Calu3 (cell line): ENCODE data around the gene ASTN1. TPM values are rescaled to one million over a fixed set of nuclear protein-coding genes. Genes with fewer than 3 reads are reported as not detected.

Experiments used
- BruUV-seq: library from RNA; stranded (reverse); fragments of 400-500 nt; replicated peaks from 2 replicates; lab custom pipeline; 2021; lab: Mats Ljungman, UMichigan
- CTCF ChIA-PET: fragments of 300-600 bp; sonication (Branson Sonifier 250); formaldehyde crosslinking; loops from one replicate; lab custom pipeline; 2022; ENCODE audit warnings: antibody characterized with exemption; lab: Charles Lee
- DNase-seq: peaks from one replicate; pipeline ENCODE4 v3.0.0; 2022
- H3K27ac Mint-ChIP-seq: one replicate; pipeline ENCODE4 v1.8.0; 2022; ENCODE audit warnings: mixed read lengths; ENCODE audit not compliant: unreplicated experiment
- H3K27me3 Mint-ChIP-seq: one replicate; pipeline ENCODE4 v1.8.0; 2022; ENCODE audit warnings: mixed read lengths; ENCODE audit not compliant: unreplicated experiment
- H3K36me3 Mint-ChIP-seq: one replicate; pipeline ENCODE4 v1.8.0; 2022; ENCODE audit warnings: mild to moderate bottlenecking, moderate library complexity, mixed read lengths; ENCODE audit not compliant: insufficient read depth, unreplicated experiment
- H3K4me1 Mint-ChIP-seq: one replicate; pipeline ENCODE4 v1.8.0; 2022; ENCODE audit warnings: mild to moderate bottlenecking, low read depth, mixed read lengths; ENCODE audit not compliant: unreplicated experiment
- H3K4me3 Mint-ChIP-seq: one replicate; pipeline ENCODE4 v1.8.0; 2022; ENCODE audit warnings: mild to moderate bottlenecking, low read depth, moderate library complexity, mixed read lengths; ENCODE audit not compliant: unreplicated experiment
- H3K9me3 Mint-ChIP-seq: one replicate; pipeline ENCODE4 v1.8.0; 2022; ENCODE audit warnings: low read depth, mixed read lengths; ENCODE audit not compliant: unreplicated experiment
- intact Hi-C: fragments of 100-400 bp; cut with micrococcal nuclease; formaldehyde crosslinking; loops from one replicate; pipeline ENCODE4 v1.10.0; 2022; ENCODE audit not compliant: unreplicated experiment
- total RNA-seq: library from RNA; stranded (reverse); gene quantifications from 2 replicates; pipeline ENCODE4 v1.2.3, GENCODE V29; 2022
- TF ChIP-seq, protein P1 (sequence below): fragments of 200-600 bp; IDR thresholded peaks from one replicate; pipeline ENCODE4 v1.8.0; 2022; ENCODE audit warnings: antibody characterized with exemption; ENCODE audit not compliant: unreplicated experiment

ASTN1 gene
- total RNA-seq, 1 experiment from 2014 or later, result not detected

DNA sequence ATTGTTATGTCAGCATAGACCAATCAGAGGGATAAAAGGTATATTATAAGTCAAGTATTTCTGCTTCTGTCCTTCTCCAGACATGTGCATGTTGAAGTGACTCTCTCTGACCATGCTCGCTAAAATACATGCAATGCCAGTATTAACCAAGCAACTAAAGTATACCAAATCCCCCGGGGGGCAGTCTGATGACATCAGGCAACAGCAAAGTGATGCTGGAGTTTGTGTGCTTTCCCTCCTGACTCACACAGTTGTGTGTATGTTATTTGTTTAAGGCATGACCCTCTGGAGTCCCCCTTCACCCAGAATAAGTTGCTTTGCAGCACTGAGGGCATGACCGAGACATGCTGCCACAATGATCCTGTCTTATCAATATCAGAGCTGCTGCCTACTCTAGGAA, 8.4 kb upstream of the ASTN1 start:
- H3K4me1 Mint-ChIP-seq, result no peaks in the 10 kb centered on the region
- no peak for DNase-seq
- H3K36me3 Mint-ChIP-seq, result no peaks in the 10 kb centered on the region
- TF ChIP-seq, protein P1, sequence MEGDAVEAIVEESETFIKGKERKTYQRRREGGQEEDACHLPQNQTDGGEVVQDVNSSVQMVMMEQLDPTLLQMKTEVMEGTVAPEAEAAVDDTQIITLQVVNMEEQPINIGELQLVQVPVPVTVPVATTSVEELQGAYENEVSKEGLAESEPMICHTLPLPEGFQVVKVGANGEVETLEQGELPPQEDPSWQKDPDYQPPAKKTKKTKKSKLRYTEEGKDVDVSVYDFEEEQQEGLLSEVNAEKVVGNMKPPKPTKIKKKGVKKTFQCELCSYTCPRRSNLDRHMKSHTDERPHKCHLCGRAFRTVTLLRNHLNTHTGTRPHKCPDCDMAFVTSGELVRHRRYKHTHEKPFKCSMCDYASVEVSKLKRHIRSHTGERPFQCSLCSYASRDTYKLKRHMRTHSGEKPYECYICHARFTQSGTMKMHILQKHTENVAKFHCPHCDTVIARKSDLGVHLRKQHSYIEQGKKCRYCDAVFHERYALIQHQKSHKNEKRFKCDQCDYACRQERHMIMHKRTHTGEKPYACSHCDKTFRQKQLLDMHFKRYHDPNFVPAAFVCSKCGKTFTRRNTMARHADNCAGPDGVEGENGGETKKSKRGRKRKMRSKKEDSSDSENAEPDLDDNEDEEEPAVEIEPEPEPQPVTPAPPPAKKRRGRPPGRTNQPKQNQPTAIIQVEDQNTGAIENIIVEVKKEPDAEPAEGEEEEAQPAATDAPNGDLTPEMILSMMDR, result no peak
- no peaks in the 10 kb centered on the region for H3K9me3 Mint-ChIP-seq
- no peak overlapping the region for H3K27ac Mint-ChIP-seq
- no peak overlapping the region for H3K4me3 Mint-ChIP-seq
- intact Hi-C loops, result no loop called here
- no peaks in the 10 kb centered on the region for H3K27me3 Mint-ChIP-seq
- CTCF ChIA-PET, result no interaction called here
- no TSS peak for BruUV-seq

DNA sequence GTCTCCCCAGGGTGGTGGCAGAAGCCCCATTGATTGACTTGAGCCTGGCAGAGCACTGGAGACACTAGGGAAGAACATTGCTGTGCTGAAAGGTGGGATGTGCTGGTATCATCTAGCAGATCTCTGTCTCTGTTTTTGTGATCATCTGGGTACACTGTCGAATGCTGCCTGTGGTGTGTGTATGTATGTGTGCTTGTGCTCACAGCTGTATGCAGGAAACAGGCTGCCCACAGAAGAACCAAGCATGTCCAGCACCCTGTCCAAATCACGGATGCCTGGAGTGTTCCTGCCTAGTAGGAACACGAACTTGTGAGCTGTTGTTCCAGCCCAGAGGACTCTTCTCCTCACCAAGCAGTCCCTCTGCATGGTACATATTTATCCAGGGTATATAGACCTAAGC, 7.8 kb upstream of the ASTN1 start:
- no peaks in the 10 kb centered on the region for H3K4me1 Mint-ChIP-seq
- no peak overlapping the region for H3K27ac Mint-ChIP-seq
- H3K36me3 Mint-ChIP-seq, result no peaks in the 10 kb centered on the region
- no TSS peak for BruUV-seq
- CTCF ChIA-PET, result no interaction called here
- intact Hi-C loops, result no loop called here
- no peak overlapping the region for H3K4me3 Mint-ChIP-seq
- no peaks in the 10 kb centered on the region for H3K9me3 Mint-ChIP-seq
- TF ChIP-seq, protein P1, result no peak
- DNase-seq, result no peak
- no peaks in the 10 kb centered on the region for H3K27me3 Mint-ChIP-seq

DNA sequence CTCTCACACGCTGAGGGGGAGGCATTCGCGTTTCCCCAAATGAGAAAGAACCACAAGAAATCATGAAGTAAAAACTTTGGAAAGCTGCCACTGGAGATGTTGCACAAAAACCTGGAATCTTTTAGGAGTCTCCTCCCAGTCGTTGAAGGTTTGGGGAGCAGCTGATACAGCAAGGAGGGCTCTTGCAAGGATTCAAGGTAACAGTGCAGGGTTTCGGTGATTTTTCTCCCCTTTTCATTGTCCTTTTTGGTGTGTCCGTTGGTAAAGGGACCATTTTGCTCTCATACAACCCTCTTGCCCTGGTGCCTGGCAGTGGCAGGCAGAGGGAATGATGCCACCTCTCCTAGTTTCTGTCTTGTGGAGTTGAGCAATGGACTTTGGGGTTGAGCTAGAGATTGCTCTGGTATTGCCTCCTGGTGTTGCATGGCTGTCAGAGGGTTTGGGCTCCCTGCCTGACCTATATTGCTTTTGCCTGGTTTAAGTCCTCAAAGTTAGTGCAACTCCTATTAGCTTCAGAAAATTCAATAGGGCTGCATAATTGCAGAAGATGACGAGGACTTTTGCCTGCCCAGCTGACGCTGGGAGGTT, 7.1 kb upstream of the ASTN1 start:
- no peaks in the 10 kb centered on the region for H3K27me3 Mint-ChIP-seq
- no peak overlapping the region for H3K4me3 Mint-ChIP-seq
- BruUV-seq, result no TSS peak
- H3K9me3 Mint-ChIP-seq, result no peaks in the 10 kb centered on the region
- CTCF ChIA-PET, result no interaction called here
- H3K4me1 Mint-ChIP-seq, result no peaks in the 10 kb centered on the region
- intact Hi-C loops, result no loop called here
- DNase-seq, result no peak
- no peaks in the 10 kb centered on the region for H3K36me3 Mint-ChIP-seq
- TF ChIP-seq, protein P1, result no peak
- no peak overlapping the region for H3K27ac Mint-ChIP-seq

DNA sequence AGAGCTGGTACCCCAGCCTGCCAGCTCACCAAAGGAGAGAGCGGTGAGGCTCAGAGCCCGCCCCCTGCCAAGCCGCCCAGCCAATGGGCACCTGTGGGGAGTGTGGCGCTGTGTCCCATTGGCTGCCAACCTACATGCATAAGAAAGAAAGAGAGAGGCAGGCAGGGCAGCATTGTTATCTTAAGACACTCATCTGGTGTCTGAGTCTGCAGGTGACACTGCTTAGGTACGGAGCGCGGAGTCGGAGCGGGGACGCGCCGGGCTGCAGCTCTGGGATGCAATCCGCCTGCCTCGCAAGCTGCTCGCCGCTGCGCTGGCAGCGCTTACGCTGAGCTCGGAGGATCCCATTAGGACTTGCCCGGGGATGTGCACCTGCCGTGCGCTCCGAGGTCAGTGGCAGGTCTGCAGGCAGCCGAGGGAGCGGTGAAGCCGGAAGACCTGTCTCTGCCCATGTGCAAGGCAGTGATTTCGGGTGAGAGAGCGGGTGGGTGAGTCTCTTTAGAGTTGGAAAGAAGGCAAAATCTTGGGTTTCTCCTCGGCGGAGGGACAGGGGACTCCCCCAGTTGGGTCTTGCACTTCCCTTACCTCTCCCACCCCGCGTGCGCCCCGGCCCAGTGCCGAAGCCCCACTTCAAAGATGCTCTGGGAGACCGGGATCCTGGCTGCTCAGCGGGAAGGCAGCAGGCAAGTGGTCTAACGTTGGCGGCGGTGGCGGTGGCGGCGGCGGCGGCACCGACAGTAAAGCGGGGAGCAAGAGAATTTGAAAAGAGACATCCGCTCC, 6.4 kb upstream of the ASTN1 start, which contains the start of gene BRINP2:
Gene BRINP2, plus strand, starts transcription at position 203 of the 780 bp plus-strand sequence. CDS start 58,919 bp downstream, outside the sequence.
- CTCF ChIA-PET, result no interaction called here
- TF ChIP-seq, protein P1, result no peak
- no peak for DNase-seq
- Mint-ChIP-seq H3K4me1 (no peaks in the 10 kb centered on the region), H3K4me3 (no peak within 1 kb of the TSS), H3K27ac (no peak within 1 kb of the TSS), H3K36me3 (no peaks in the 10 kb centered on the region), H3K9me3 (no peaks in the 10 kb centered on the region), H3K27me3 (peaks cover 4% of the 10 kb centered on the region)
- intact Hi-C loops, result no loop called here
- no TSS peak for BruUV-seq
